ENCODE data around the gene TNRC18.
"Not testable (repeated sequence)": the region's sequence is repeated elsewhere in the genome, so short reads cannot be mapped to it uniquely, and the experiment has no call there.

The TNRC18 gene

GRCh38 chr7:5315761-5316160 is 107.9 kb downstream of the TNRC18 start:
- no peak for DNase-seq (ENCODE audit: low spot score)

DNA sequence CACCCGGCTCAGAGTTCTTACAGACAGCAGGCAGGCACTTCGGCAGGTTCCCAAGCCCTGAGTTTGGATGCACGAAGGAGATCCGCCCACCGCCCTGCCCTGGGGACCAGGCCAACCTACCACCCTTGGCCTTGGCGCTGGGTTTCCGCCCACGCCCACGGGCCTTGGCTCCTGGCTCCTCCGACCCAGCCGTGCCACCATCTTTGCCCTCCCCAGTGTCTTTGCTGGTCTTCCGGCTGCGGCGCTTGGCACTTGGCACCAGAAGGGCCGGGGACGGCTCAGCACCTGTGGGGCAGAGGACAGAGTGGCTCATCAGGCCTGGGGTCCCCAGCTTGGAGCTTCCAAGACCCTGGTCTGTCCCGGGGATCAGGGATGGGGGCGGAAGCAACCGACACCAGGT is 108.8 kb downstream of the TNRC18 start:
- DNase-seq (ENCODE audit: low spot score) = no peak

- not testable (repeated sequence) for DNase-seq (ENCODE audit: low spot score)
Measured at GRCh38 chr7:5313076-5313885, 110.4 kb downstream of the TNRC18 start.

- DNase-seq (ENCODE audit: low spot score) = not testable (repeated sequence)
Measured at GRCh38 chr7:5312276-5313070, 111.2 kb downstream of the TNRC18 start.

DNA sequence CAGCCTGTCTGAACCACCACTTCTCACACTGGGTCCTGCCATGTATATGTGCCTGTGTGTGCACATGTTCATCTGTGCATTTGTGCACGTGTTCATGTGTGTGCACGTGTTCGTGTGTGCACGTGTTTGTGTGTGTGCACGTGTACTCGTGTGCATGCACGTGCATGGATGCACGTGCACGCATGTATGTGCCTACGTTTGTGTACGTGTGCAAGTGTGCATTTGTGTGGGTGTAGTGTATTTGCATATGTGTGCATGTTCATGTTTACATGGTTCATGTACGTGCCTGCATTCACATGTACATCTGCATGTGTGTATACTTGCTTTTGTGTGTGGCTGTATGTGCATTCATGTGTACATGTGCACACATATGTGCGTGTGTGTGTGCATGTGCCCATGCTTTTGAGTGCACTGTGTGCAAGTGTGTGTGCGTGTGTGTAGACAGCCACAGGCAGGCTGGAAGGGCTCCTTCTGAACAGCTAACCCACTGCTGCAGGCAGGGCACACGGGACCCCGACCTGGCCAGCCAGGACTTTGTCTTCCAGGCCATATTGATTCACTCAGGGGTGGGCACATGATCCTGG is 112.7 kb downstream of the TNRC18 start:
- DNase-seq (ENCODE audit: low spot score) = no peak

- no peak for DNase-seq (ENCODE audit: low spot score)
Measured at GRCh38 chr7:5309146-5309545, 114.5 kb downstream of the TNRC18 start.

DNA sequence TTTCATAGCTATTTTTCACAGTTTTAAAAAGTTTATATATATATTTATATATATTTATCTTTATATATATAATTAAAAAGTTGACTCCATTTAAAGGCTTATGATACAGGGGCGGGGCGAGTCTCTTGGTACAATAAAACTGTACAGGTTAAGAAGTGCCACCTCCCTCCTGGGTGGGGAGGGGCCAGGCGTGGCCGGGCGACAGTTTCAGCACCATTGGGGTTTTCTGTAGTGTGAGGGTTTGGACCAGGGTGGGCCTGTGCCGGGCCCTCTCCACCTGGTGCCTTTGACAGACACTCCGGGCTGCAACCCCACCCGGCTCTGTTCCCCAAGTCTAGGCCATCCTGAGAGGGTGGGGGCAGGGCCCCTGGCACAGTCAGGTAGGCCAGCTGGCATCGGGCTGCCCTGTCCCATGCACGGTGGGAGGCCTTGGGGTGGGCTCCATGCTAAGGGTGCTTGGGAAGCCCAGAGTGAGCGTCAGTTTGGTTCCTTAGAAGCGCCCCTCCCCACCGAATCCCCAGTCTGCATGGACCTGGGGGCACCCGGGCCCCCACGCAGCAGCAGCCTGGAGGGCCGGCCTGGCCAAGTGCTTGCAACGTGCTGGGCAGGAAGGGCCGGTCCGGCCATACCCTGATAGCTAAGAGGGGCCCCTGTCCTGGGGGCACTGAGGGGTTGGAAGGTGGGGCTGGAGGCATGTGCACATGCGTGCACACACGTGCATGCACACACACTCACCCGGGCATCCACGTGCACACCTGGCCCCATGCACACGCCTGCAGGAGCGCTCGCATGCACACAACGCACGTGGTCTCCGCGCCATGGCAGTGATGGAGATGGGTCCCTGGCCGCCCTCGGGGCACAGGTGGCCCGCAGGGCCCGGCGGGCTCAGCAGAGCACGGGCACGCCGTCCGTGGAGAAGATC is 116.2 kb downstream of the TNRC18 start:
- not testable (repeated sequence) for DNase-seq (ENCODE audit: low spot score)

DNA sequence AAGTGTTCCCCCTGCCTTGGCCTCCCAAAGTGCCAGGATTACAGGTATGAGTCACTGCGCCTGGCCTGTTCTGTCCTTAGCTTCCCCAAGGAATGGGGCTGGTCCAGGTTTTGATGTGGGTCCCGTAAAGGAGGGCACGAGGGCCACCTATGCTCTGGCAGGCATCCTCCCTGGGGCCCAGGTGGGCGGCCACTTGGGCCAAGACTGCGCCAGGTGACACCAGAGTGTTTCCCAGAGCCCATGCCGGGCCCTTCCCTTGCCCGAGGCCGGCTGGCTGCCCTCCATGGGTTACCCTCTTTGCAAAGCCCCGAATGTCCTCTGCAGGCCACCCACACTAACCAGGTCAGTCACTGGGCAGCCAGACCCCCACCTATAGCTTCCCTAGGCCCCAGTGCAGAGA is 118.6 kb downstream of the TNRC18 start:
- not testable (repeated sequence) for DNase-seq (ENCODE audit: low spot score)

DNA sequence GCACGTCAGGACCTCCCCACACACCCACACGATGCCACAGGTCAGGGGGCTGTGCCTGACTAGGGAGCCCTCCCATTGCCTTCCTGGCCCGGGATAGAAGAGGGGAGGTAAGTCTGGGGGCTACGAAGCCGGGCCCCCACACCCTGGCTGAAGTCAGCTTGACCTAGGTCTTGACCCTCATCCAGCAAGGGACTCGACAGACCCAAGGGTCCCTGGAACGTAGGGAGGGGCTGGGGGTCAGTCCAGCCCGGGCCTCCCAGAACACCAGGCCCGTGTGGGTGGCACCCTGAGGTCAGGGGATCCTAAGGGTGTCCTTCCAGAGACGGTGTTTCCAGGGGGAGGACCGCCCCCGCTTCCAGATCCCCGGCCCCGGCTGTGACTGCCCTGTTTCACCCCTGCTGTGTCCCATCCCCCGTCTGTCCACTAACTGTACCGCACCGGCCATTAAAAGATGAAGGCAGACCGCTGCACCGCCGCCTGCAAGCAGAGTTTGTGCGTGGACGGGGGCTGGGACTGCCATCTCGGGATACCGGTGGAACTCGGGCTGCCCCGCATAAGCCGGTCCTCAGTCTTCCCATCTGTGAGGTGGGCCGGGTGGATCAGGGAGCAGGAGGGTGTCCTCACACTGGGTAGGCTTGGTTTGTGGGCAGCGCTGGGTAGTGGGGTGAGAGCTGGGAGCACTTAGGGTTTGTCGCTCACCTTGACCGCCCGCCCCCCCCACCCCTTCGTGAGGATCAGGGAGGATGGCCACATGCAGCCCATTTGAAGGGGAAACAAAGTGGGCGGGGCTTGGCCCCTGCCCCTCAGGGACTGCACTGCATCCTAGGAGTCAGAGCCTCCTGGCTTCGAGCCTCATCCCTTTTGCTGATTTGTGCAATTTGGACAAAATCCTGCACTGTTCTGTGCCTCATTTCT is 119.8 kb downstream of the TNRC18 start:
- DNase-seq (ENCODE audit: low spot score) = no peak

DNA sequence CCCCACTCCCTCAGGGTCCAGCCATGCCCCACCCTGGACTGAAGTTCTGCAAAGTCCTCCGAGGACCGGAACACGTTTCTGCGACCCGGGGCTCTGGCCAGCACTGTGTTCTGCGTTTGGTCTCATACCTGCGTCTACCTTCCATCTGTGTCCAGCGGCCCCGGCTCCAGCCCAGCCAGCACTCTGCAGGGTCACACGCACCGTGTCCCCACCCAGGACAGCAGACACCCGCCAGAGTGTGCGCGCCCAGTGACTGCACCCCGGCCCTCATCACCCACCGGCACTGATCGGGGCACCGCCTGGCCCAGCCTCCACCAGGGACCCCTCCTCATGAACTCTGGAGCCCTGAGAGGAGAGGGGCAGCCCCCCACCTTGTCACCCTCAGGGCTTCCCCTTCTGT is 120.6 kb downstream of the TNRC18 start:
- DNase-seq (ENCODE audit: low spot score) = no peak

DNA sequence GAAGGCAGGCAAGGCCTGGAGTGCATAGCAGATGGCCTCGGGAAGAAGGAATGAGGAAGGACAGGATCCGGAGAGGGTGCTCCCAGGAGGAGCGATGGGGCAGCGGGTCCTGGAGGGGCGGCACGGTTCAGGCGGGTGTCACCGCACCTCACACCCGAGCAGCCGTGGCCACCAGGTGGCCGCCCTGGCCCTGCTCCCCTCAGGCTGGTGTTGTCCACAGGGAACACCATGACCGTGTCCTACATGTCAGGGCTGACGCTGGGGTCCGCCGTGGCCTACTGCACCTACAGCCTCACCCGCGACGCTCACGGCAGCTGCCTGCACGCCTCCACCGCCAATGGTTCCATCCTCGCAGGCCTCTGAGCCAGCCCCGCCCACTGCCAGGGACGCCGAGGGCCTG is 121.1 kb downstream of the TNRC18 start:
- no peak for DNase-seq (ENCODE audit: low spot score)

- DNase-seq (ENCODE audit: low spot score) = no peak
Measured at GRCh38 chr7:5300366-5300765, 123.3 kb downstream of the TNRC18 start.

DNA sequence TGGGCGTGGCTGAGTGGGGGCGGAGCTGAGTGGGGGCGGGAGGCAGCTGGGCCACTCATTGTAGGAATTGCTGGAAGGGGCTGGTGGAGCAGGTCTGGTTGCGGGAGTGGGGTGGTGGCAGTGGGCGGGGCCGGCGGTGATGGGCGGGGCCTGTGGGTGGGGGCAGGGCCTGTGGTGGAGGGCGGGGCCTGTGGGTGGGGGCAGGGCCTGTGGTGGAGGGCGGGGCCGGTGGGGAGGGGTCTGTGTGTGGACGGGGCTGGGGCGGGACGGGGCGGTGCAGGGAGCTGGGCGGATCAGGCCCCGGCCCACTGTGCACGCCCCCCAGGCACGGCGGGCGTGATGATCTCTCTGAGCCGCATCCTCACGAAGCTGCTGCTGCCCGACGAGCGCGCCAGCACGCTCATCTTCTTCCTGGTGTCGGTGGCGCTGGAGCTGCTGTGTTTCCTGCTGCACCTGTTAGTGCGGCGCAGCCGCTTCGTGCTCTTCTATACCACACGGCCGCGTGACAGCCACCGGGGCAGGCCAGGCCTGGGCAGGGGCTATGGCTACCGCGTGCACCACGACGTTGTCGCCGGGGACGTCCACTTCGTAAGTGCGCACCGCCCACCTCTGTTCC is 126.9 kb downstream of the TNRC18 start:
- peak; percentile 60 for DNase-seq (ENCODE audit: low spot score)

- DNase-seq (ENCODE audit: low spot score) = no peak
Measured at GRCh38 chr7:5296015-5296610, 127.5 kb downstream of the TNRC18 start.

DNA sequence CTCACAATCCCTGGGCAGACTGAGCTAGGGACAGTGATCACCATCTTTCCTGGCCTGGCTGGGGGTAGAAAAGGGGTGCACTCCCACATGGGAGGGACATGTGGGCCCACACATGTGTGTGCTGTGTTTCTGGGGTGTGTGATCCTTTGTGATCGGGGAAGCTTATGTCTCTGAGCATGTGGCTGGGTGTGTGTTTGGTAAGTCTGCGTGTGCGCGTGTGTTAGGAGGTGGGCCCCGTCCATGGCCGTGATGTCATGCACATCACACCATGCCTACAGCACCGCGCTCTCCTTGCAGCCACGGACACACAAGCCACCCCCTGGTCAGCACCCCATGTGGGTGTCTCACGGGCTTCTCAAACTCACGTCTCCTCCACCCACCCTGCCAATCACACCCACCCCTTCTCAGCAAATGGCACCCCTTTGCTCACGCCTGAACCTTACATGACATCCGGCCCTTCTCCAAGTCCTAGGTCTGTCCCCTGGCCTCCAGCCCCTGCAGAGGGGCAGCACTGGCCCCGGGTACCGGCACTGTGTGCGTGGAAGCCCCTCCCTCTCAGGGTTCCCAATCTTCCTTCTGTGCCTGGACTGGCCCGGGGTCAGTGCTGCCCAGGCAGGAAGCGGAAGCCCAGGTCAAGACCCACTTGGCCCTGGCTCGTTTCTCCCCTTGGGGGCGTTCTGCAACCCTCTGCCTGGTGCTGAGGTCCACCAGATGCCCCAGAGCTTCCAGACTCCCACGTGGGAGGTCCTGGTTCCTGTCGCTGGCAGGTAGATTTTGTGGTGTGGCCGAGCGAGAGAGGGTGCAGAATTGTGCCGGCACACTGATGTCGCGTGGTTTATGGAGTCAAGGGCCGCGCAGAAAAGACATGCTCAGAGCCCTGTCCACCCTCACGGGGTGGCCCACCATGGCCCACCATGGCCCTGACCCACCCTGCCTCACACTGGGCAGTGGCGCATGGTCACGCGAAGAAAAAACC is 128.3 kb downstream of the TNRC18 start:
- no peak for DNase-seq (ENCODE audit: low spot score)

DNA sequence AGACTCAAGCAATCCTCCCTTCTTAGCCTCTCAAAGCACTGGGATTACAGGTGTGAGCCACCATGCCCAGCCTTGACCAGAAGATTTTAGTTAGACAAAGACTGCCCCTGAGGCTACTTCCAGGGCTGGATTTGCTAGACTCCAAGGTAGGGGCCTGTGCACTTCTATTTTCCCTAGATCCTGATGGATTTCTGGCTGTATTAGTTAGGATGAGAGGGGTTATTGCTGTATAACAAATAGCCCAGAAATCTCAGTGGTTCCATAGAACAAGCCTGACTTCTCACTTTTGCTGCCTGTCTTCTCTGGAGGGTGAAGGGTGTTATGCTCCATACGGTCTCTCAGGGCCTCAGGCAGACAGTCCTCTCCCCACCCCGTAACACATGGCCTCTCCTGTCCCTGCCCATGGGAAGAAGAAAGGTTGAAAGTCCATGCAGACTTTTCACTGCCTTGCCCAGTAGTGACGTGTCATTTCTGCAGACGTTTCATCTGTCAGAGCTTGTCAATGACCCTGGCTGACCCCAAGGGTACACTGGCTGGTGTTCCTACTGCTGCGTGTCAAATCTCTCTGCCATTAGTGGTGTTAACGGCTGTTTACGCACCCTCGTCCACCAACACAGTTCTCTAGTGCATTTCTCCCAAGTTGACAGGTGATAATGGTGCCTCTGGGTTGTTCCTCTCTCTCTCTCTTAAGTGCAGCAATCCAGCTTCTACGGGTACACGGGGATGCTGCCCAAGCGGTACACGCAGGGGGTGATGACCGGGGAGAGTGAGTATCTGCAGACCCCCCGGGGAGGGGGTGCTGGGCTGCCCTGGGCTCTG is 129.3 kb downstream of the TNRC18 start:
- no peak for DNase-seq (ENCODE audit: low spot score)

GRCh38 chr7:5291711-5292335 is 131.8 kb downstream of the TNRC18 start:
- not testable (repeated sequence) for DNase-seq (ENCODE audit: low spot score)

Data from SW480 (cell line).